GM19397 (cell line): ENCODE results near the gene PPM1L.

ENCODE experiments used
- ATAC-seq: cut with Tn5 transposase; IDR thresholded peaks from one replicate; pipeline ENCODE4 v1.9.1; 2021; ENCODE audit warnings: mild to moderate bottlenecking, moderate library complexity; ENCODE audit not compliant: unreplicated experiment

PPM1L gene

GRCh38 chr3:160921020-160921635 is 165.1 kb downstream of the PPM1L start:
- no peak for ATAC-seq

- ATAC-seq, result no peak
Observed at GRCh38 chr3:160924776-160925175, 168.7 kb downstream of the PPM1L start.

- ATAC-seq, result no peak
Observed at GRCh38 chr3:160927620-160928019, 171.6 kb downstream of the PPM1L start.

GRCh38 chr3:160928183-160928726 is 172.2 kb downstream of the PPM1L start:
- no peak for ATAC-seq

GRCh38 chr3:160929595-160929994 is 173.6 kb downstream of the PPM1L start:
- no peak for ATAC-seq

- no peak for ATAC-seq
Observed at GRCh38 chr3:160931474-160931873, 175.4 kb downstream of the PPM1L start.

GRCh38 chr3:160935413-160936095 is 179.5 kb downstream of the PPM1L start:
- ATAC-seq, result no peak

GRCh38 chr3:160941885-160942494 is 186.0 kb downstream of the PPM1L start:
- ATAC-seq, result peak; percentile 90

GRCh38 chr3:160943996-160944395 is 188.0 kb downstream of the PPM1L start:
- no peak for ATAC-seq

GRCh38 chr3:160945336-160945735 is 189.3 kb downstream of the PPM1L start:
- no peak for ATAC-seq

- no peak for ATAC-seq
Observed at GRCh38 chr3:160948273-160948672, 192.2 kb downstream of the PPM1L start.

- no peak for ATAC-seq
Observed at GRCh38 chr3:160949460-160949859, 193.4 kb downstream of the PPM1L start.

- ATAC-seq, result no peak
Observed at GRCh38 chr3:160950542-160950941, 194.5 kb downstream of the PPM1L start.

GRCh38 chr3:160950954-160951353 is 194.9 kb downstream of the PPM1L start:
- ATAC-seq, result no peak

- ATAC-seq, result no peak
Observed at GRCh38 chr3:160951642-160952487, 195.8 kb downstream of the PPM1L start.

- no peak for ATAC-seq
Observed at GRCh38 chr3:160953686-160954085, 197.7 kb downstream of the PPM1L start.

- ATAC-seq, result peak; percentile 55
Observed at GRCh38 chr3:160956785-160957184, 200.8 kb downstream of the PPM1L start.

- no peak for ATAC-seq
Observed at GRCh38 chr3:160960568-160960967, 204.5 kb downstream of the PPM1L start.

- ATAC-seq, result no peak
Observed at GRCh38 chr3:160963949-160964348, 207.9 kb downstream of the PPM1L start.

GRCh38 chr3:160968761-160969160 is 212.7 kb downstream of the PPM1L start:
- no peak for ATAC-seq
